Ramos (cell line): ENCODE measurements around the gene RND1.

Experiments
- in situ Hi-C: fragments of 300-500 bp; cut with MboI; formaldehyde crosslinking; loops from one replicate; pipeline ENCODE4 v1.14.3; 2022; ENCODE audit warnings: low sequenced_read_pairs; ENCODE audit not compliant: unreplicated experiment

RND1 gene

GRCh38 chr12:48828841-48829575, 36.7 kb downstream of the RND1 start:
- in situ Hi-C loops, result no loop called here

- in situ Hi-C loops, result no loop called here
Observed at GRCh38 chr12:48828293-48828692, 37.4 kb downstream of the RND1 start.

- in situ Hi-C loops, result no loop called here
Observed at GRCh38 chr12:48827513-48828096, 38.1 kb downstream of the RND1 start.

GRCh38 chr12:48827026-48827425, 38.6 kb downstream of the RND1 start:
- in situ Hi-C loops, result no loop called here

- in situ Hi-C loops, result no loop called here
Observed at GRCh38 chr12:48826209-48826855, 39.3 kb downstream of the RND1 start.

- in situ Hi-C loops, result no loop called here
Observed at GRCh38 chr12:48824905-48825304, 40.8 kb downstream of the RND1 start.

GRCh38 chr12:48824112-48824511, 41.6 kb downstream of the RND1 start:
- in situ Hi-C loops, result no loop called here

GRCh38 chr12:48823281-48823680, 42.4 kb downstream of the RND1 start:
- in situ Hi-C loops, result no loop called here

- in situ Hi-C loops, result no loop called here
Observed at GRCh38 chr12:48822711-48823110, 43.0 kb downstream of the RND1 start.

GRCh38 chr12:48822139-48822538, 43.5 kb downstream of the RND1 start:
- in situ Hi-C loops, result no loop called here

GRCh38 chr12:48819986-48820725, 45.5 kb downstream of the RND1 start:
- in situ Hi-C loops, result no loop called here

GRCh38 chr12:48818831-48819590, 46.7 kb downstream of the RND1 start:
- in situ Hi-C loops, result no loop called here

GRCh38 chr12:48817873-48818830, 47.5 kb downstream of the RND1 start, which contains the start of gene CACNB3:
Gene CACNB3 (plus strand): TSS chr12:48818496. CDS start chr12:48818930, 434 bp downstream.
- in situ Hi-C loops, result no loop called here

GRCh38 chr12:48816143-48816854, 49.4 kb downstream of the RND1 start:
- in situ Hi-C loops, result no loop called here

GRCh38 chr12:48815126-48816110, 50.3 kb downstream of the RND1 start:
- in situ Hi-C loops, result no loop called here

- in situ Hi-C loops, result no loop called here
Observed at GRCh38 chr12:48814262-48815125, 51.2 kb downstream of the RND1 start.
